GM21447 (cell line): ENCODE results near the gene SEC16A.

ENCODE experiments used
- ATAC-seq: cut with Tn5 transposase; IDR thresholded peaks from one replicate; pipeline ENCODE4 v1.9.1; 2021; ENCODE audit not compliant: unreplicated experiment

SEC16A gene

GRCh38 chr9:136441681-136442245 is 41.1 kb downstream of the SEC16A start:
- no peak for ATAC-seq

GRCh38 chr9:136441191-136441680 is 41.6 kb downstream of the SEC16A start:
- ATAC-seq, result no peak

- ATAC-seq, result peak; percentile 57
Observed at GRCh38 chr9:136439481-136440408, 43.1 kb downstream of the SEC16A start, which contains the start of gene INPP5E. TSS of gene INPP5E (minus strand) at chr9:136439845. CDS start at chr9:136439419, 426 bp downstream.

DNA sequence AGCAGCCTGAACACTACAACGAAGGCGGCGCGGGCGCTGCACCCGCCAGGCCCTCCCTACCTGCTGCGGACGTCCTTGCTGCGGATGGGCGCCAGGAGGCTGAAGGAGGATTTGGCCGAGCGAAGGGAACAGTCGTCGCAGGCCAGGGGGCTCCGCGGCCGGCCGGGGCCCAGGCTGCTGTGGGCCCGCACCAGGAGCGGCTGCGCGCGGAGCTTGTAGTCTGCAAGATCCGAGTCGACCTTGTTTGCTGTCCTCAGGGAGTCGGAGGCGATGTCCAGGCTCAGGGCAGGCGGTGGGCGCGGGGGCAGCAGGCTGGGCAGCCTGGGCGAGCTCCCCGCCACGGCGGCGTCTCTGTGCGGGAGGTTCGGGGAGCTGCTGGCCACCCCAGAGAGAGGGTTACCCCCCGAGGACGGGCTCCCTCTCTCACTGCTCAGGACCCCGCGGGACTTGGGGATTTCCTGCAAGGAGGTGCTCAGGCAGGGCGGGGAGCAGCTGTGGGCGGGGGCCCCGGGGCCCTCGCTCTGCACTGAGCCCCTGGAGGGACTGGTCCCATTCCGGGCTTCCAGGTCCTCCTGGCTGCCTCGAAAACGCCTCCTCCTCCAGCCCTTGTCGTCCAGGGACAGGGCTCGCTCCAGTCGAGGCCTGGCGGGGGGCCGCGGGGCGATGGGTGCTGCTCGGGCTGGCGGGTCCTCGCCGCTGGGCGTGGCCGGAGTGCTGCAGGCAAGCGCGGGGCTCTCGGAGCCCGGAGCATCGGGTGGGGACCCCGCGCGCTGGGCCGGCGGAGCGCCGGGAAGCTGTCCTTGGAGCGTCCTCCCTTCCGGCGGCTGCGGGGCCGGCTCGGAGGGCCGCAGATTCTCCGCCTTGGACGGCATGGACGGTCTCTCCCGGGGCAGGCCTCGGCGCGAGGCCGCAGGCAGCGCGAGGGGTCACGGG is 44.0 kb downstream of the SEC16A start:
- ATAC-seq, result peak; percentile 44

- no peak for ATAC-seq
Observed at GRCh38 chr9:136437839-136438547, 44.8 kb downstream of the SEC16A start.

DNA sequence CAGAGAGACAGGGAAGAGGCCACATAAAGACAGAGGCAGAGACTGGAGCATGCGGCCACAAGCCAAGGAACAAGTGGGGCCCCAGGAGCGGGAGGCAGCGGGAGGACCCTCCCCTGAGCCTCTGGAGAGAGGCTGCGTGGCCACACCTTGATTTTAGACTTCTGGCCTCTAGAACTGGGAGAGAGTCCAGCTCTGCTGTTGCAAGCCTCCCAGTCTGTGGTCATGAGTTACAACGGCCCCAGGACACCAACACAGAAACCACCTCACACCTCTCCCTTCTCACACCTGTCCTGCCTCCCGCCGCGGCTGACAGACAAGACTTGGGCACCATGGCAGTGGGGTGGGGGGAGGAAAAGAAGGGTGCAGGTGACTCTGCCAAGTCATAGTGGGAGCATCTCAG is 45.4 kb downstream of the SEC16A start:
- ATAC-seq, result no peak

- ATAC-seq, result no peak
Observed at GRCh38 chr9:136436055-136436634, 46.7 kb downstream of the SEC16A start.

DNA sequence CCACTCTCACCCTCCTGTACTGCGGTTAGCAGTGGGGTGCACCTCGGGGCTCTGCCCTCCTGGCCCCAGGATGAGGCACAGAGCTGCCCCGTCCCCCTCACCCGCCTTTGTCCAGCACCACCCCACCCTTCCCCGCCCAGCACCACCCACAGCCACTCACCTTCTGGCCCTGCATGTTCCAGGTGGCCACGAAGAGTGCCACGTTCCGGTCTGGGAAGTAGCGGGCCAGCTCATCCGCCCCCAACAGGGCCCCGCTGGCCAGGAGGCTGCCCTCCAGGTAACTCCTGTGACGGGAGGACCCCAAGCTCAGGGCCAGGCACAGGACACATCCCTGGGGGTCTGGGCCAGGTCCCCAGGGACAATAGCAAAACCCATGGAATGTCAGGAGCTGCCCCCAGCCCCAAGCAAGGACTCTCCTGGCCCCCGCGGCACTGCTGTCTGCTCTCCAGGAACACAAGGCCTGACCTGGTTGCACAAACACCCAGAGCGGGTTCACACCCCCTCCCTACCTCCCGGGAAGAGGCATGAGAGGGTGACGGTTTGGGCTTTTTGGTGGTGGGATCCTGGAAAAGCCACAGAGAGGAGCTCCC is 48.2 kb downstream of the SEC16A start:
- no peak for ATAC-seq

GRCh38 chr9:136433849-136434579 is 48.8 kb downstream of the SEC16A start:
- no peak for ATAC-seq

DNA sequence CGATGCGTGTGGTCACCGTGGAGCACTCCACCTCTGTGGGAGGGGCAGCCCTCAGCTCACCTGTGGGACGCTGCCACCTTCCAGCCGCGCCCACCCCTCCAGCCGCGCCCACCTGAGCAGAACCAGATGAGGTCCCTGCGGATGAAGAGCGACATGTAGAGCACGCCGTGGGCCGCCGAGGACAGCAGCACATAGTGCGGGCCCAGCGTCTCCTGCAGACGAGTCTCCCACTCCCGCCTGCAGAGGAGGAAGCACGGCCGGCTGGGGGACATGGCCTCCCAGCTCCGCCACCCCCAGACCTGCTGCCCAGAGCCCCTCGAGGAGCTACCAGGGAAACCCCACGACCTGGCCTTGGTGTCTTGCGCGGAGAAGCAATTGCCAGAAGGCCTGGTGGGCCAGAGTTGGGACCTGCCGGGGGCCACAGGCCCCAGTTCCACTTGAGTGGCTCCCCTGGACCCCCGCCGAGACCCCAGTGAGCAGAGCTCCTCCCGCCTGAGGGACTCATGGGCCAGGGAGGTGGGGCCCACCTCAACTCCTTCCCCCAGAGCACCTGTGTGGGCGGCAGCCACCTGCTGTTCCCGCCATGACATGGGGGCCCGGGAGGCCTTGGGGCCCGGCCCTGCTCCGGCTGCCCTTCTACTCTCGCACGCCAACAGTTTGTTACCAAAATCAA is 49.7 kb downstream of the SEC16A start:
- no peak for ATAC-seq

DNA sequence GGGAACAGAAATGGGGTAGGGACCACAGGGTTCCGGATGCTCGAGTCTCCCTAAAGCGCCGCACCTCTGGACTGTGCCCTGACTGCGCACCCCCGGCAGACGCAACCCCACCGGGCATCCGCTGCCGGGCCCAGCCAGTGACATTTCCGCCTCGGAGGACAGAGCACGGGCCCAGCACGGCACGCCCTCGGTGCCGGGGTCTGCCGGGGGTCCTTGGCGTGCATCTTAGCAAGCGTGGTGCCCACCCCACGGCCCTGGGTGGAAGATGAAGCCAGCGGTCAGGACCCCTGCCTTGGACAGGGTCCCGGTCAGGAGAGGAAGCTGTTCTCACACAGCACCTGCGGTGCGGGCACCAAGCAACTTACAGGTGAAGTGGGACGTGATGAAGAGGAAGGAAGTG is 50.2 kb downstream of the SEC16A start:
- no peak for ATAC-seq

GRCh38 chr9:136431782-136432350 is 51.0 kb downstream of the SEC16A start:
- ATAC-seq, result no peak

DNA sequence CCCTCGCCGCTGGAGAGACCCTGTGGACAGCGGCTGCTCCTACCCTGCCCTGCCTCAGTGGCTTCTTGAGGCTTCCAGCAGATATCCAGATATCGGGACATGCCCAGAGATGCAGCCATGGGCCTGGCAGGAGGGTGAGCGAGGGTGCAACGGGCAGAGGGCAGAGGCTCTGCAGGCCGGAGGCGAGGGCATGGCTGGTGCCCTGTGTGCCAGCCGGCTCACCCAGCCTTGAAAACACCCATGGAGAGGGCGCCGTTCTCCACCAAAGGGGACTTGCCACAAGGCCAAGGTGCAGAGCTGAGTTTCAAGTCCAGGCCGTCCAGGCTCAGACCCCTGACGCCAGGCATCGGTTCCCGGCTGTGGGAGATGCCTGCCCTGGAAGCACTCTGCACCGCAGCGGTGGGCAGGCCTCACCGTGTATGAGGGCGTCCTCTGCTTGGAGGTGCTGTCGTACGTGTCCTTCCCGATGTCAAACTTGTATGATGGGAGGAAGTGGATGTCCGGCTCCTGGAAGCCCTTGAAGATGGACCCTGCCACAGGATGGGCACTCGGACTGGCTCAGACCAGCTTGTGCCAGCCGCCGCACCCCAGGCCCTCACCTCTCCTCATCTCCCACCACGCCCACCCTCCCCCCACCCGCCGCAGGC is 52.1 kb downstream of the SEC16A start:
- no peak for ATAC-seq

GRCh38 chr9:136429683-136430491 is 53.0 kb downstream of the SEC16A start:
- ATAC-seq, result no peak

- no peak for ATAC-seq
Observed at GRCh38 chr9:136429075-136429628, 53.7 kb downstream of the SEC16A start.

GRCh38 chr9:136426787-136427186 is 56.1 kb downstream of the SEC16A start:
- ATAC-seq, result no peak
